Neural progenitor cell (in vitro differentiated cells): ENCODE data around the gene SLC6A17. TPM values are rescaled to one million over a fixed set of nuclear protein-coding genes. Genes with fewer than 3 reads are reported as not detected.

Experiments
- DNase-seq: peaks from one replicate; pipeline ENCODE4 v3.0.0-alpha.2; 2016; ENCODE audit warnings: low spot score
- H2AFZ ChIP-seq: fragments of 200-600 bp; sonication (generic); replicated peaks from 2 replicates; pipeline ENCODE4 v1.6.1; 2016; ENCODE audit warnings: antibody characterized with exemption
- H3F3A ChIP-seq: fragments of 200-600 bp; sonication (generic); 2 replicates; pipeline ENCODE4 v1.6.1; 2016; ENCODE audit warnings: antibody characterized with exemption, low read depth
- H3K27ac ChIP-seq: fragments of 200-600 bp; sonication (generic); 2 replicates; pipeline ENCODE4 v1.5.1; 2016; ENCODE audit warnings: mild to moderate bottlenecking
- H3K27me3 ChIP-seq: fragments of 200-600 bp; sonication (generic); 2 replicates; pipeline ENCODE4 v1.6.1; 2016; ENCODE audit warnings: mild to moderate bottlenecking, moderate library complexity
- H3K36me3 ChIP-seq: fragments of 200-600 bp; sonication (generic); 2 replicates; pipeline ENCODE4 v1.5.1; 2016
- H3K4me1 ChIP-seq: fragments of 200-600 bp; sonication (generic); 2 replicates; pipeline ENCODE4 v1.6.1; 2016; ENCODE audit warnings: mixed run types
- H3K4me2 ChIP-seq: fragments of 200-600 bp; sonication (generic); 2 replicates; pipeline ENCODE4 v1.6.1; 2016
- H3K4me3 ChIP-seq: fragments of 200-600 bp; sonication (generic); 2 replicates; pipeline ENCODE4 v1.5.1; 2016
- H3K79me2 ChIP-seq: fragments of 200-600 bp; sonication (generic); 2 replicates; pipeline ENCODE4 v1.6.1; 2016; ENCODE audit warnings: low read depth
- H3K9ac ChIP-seq: fragments of 200-600 bp; sonication (generic); 2 replicates; pipeline ENCODE4 v1.6.1; 2016
- H3K9me3 ChIP-seq: fragments of 200-600 bp; sonication (generic); 2 replicates; pipeline ENCODE4 v1.5.1; 2016; ENCODE audit warnings: low read depth
- H4K20me1 ChIP-seq: fragments of 200-600 bp; sonication (generic); 2 replicates; pipeline ENCODE4 v1.6.1; 2016; ENCODE audit warnings: low read depth
- H3K27ac Mint-ChIP-seq: 3 replicates; pipeline ENCODE4 v1.8.0; 2021; ENCODE audit warnings: mixed read lengths
- H3K27me3 Mint-ChIP-seq: 2 replicates; pipeline ENCODE4 v1.8.0; 2022; ENCODE audit warnings: low read depth, mild to moderate bottlenecking, inconsistent platforms, moderate library complexity, mixed read lengths; ENCODE audit not compliant: insufficient read depth
- H3K36me3 Mint-ChIP-seq: 3 replicates; pipeline ENCODE4 v1.8.0; 2021; ENCODE audit warnings: mixed read lengths
- H3K4me1 Mint-ChIP-seq: 3 replicates; pipeline ENCODE4 v1.8.0; 2021; ENCODE audit warnings: mixed read lengths
- H3K4me3 Mint-ChIP-seq: 3 replicates; pipeline ENCODE4 v1.8.0; 2021; ENCODE audit warnings: mild to moderate bottlenecking, moderate library complexity, mixed read lengths
- H3K9me3 Mint-ChIP-seq: 3 replicates; pipeline ENCODE4 v1.8.0; 2020; ENCODE audit warnings: mixed read lengths
- EZH2 ChIP-seq: fragments of 200-600 bp; sonication (generic); IDR thresholded peaks from 2 replicates; pipeline ENCODE4 v1.6.1; 2017; ENCODE audit warnings: antibody characterized with exemption, mild to moderate bottlenecking, moderate library complexity
- EZH2phosphoT487 ChIP-seq: fragments of 200-600 bp; sonication (generic); IDR thresholded peaks from 2 replicates; pipeline ENCODE4 v1.6.1; 2017; ENCODE audit warnings: antibody characterized with exemption
- total RNA-seq: library from RNA; depleted of rRNA; stranded (reverse); fragments of >200 nt; gene quantifications from 2 replicates; pipeline ENCODE4 v1.2.3, GENCODE V29; 2015; ENCODE audit warnings: low replicate concordance
- TF ChIP-seq, protein P1 (sequence below): fragments of 200-600 bp; sonication (generic); IDR thresholded peaks from 2 replicates; pipeline ENCODE4 v1.5.1; 2017; ENCODE audit warnings: antibody characterized with exemption, mild to moderate bottlenecking

SLC6A17 gene
- total RNA-seq, 1 donor from 2014 or later: not detected

- Histone ChIP-seq H3F3A (peaks cover 34% of the 10 kb centered on the region), H3K9me3 (no peaks in the 10 kb centered on the region), H3K27me3 (peaks cover 41% of the 10 kb centered on the region), H3K4me2 (no peak overlapping the region), H3K9ac (no peak overlapping the region), H3K4me1 (peaks cover 14% of the 10 kb centered on the region), H2AFZ (peak overlapping the region; percentile 40), H3K36me3 (no peaks in the 10 kb centered on the region), H4K20me1 (peaks cover 8% of the 10 kb centered on the region), H3K79me2 (no peaks in the 10 kb centered on the region), H3K4me3 (no peak overlapping the region), H3K27ac (no peak overlapping the region)
- TF ChIP-seq, protein P1, sequence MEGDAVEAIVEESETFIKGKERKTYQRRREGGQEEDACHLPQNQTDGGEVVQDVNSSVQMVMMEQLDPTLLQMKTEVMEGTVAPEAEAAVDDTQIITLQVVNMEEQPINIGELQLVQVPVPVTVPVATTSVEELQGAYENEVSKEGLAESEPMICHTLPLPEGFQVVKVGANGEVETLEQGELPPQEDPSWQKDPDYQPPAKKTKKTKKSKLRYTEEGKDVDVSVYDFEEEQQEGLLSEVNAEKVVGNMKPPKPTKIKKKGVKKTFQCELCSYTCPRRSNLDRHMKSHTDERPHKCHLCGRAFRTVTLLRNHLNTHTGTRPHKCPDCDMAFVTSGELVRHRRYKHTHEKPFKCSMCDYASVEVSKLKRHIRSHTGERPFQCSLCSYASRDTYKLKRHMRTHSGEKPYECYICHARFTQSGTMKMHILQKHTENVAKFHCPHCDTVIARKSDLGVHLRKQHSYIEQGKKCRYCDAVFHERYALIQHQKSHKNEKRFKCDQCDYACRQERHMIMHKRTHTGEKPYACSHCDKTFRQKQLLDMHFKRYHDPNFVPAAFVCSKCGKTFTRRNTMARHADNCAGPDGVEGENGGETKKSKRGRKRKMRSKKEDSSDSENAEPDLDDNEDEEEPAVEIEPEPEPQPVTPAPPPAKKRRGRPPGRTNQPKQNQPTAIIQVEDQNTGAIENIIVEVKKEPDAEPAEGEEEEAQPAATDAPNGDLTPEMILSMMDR: peak; percentile 87
- TF ChIP-seq EZH2phosphoT487: no peak
- H3K9me3 Mint-ChIP-seq: no peaks in the 10 kb centered on the region
- DNase-seq: peak; percentile 91
- peaks cover 20% of the 10 kb centered on the region for H3K4me1 Mint-ChIP-seq
- H3K27ac Mint-ChIP-seq: no peak overlapping the region
- H3K36me3 Mint-ChIP-seq: no peaks in the 10 kb centered on the region
- no peak overlapping the region for H3K4me3 Mint-ChIP-seq
- peaks cover 18% of the 10 kb centered on the region for H3K27me3 Mint-ChIP-seq
These were observed 57.5 kb downstream of the SLC6A17 start for GRCh38 chr1:110207831-110208230.

- Histone ChIP-seq H2AFZ (peak overlapping the region; percentile 86), H3K27ac (no peak overlapping the region), H3K27me3 (peaks cover 45% of the 10 kb centered on the region), H4K20me1 (peaks cover 13% of the 10 kb centered on the region), H3K4me1 (peaks cover 19% of the 10 kb centered on the region), H3K9me3 (no peaks in the 10 kb centered on the region), H3F3A (peaks cover 38% of the 10 kb centered on the region), H3K9ac (no peak overlapping the region), H3K4me2 (peak overlapping the region; percentile 94), H3K36me3 (no peaks in the 10 kb centered on the region), H3K79me2 (no peaks in the 10 kb centered on the region), H3K4me3 (peak overlapping the region; percentile 68)
- peak; percentile 23 for DNase-seq
- Mint-ChIP-seq H3K4me1 (peaks cover 24% of the 10 kb centered on the region), H3K27ac (peak overlapping the region; percentile 17), H3K4me3 (peak overlapping the region; percentile 90), H3K36me3 (no peaks in the 10 kb centered on the region), H3K9me3 (no peaks in the 10 kb centered on the region), H3K27me3 (peaks cover 28% of the 10 kb centered on the region)
- TF ChIP-seq EZH2 (no peak), EZH2phosphoT487 (no peak)
- TF ChIP-seq, protein P1: no peak
These were observed 58.8 kb downstream of the SLC6A17 start for GRCh38 chr1:110208916-110209645.

DNA sequence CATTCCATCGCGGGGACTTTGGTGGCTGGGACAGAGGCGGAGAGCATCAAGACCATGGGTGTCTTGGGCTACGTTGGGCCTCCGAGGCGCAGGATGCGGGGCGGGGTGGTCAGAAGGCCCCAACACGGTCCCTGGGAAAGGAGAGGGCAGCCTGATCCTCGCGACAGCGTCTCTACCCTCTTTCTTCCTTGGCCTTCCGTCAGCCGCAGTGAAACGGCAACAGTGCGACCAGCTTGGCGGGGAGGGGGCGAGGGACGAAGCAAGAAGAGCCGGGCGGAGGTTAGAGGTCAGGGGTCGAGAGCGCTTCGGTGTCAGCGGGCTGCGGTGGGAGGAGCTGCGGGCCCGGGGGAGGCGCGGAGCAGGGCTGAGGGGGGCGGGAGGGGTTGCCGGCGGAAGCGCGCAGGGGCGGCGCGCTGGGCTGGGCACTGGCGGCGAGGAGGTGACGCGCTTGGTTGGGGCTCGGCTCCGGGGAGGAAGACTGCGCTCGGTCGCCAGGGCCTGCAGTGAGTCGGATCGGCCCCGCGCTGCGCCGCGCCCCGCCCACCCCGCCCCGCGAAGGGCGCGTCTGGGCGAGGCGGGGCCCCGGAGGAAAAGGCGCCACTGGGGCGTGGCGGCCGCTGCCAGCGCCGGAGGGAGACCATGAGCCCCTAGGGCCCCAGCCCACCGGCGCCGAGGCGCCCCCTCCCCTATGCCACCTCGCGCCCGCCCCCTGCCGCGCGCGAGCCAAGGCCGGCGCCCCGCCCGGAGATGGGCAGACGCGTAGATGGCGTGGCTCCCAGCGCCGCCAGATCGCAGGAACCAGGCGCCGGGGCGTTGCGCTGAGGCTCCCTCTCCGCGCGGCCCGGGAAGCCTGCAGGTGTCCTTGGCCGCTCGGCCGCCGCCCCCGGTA is 59.7 kb downstream of the SLC6A17 start, which contains the start of gene KCNC4:
TSS of gene KCNC4 (plus strand) at position 600 of the 889 bp plus-strand sequence. CDS start 1,186 bp downstream, outside the sequence.
- H3K4me3 ChIP-seq: peak within 1 kb of the TSS; percentile 68
- H3K27me3 ChIP-seq: peaks cover 45% of the 10 kb centered on the region
- H3K4me1 ChIP-seq: peaks cover 19% of the 10 kb centered on the region
- peaks cover 13% of the 10 kb centered on the region for H4K20me1 ChIP-seq
- peaks cover 30% of the 10 kb centered on the region for H3K4me1 Mint-ChIP-seq
- no peaks in the 10 kb centered on the region for H3K36me3 Mint-ChIP-seq
- H3K9me3 ChIP-seq: no peaks in the 10 kb centered on the region
- TF ChIP-seq EZH2: no peak
- no peak for TF ChIP-seq EZH2phosphoT487
- TF ChIP-seq, protein P1: no peak
- peak within 1 kb of the TSS; percentile 90 for H3K4me3 Mint-ChIP-seq
- H3F3A ChIP-seq: peaks cover 38% of the 10 kb centered on the region
- no peaks in the 10 kb centered on the region for H3K79me2 ChIP-seq
- H3K27ac Mint-ChIP-seq: peak within 1 kb of the TSS; percentile 87
- H3K9me3 Mint-ChIP-seq: no peaks in the 10 kb centered on the region
- peak within 1 kb of the TSS; percentile 86 for H2AFZ ChIP-seq
- DNase-seq: peak; percentile 94
- H3K9ac ChIP-seq: no peak within 1 kb of the TSS
- H3K36me3 ChIP-seq: no peaks in the 10 kb centered on the region
- no peak within 1 kb of the TSS for H3K27ac ChIP-seq
- peak within 1 kb of the TSS; percentile 94 for H3K4me2 ChIP-seq
- peaks cover 30% of the 10 kb centered on the region for H3K27me3 Mint-ChIP-seq
